Gastrocnemius medialis (tissue), 4 donors: ENCODE data around the gene SPG7. TPM values are rescaled to one million over a fixed set of nuclear protein-coding genes. Genes with fewer than 3 reads are reported as not detected.

Experiments used
- ATAC-seq, 2 donors: fragments of 150-250 bp; one replicate each; pipeline ENCODE4 v1.9.1; 2016
- DNase-seq, 2 donors: peaks; one replicate each; pipeline ENCODE4 v3.0.0-alpha.2; 2019
- H3K27ac ChIP-seq, 4 donors: fragments of 200-600 bp; sonication (generic); 1 replicate in 1 of 4; 2 replicates in 3 of 4; pipeline ENCODE4 v1.5.1; 2016 to 2018; ENCODE audit warnings: mild to moderate bottlenecking in 2 of 4, moderate library complexity in 1 of 4
- H3K27me3 ChIP-seq, 3 donors: fragments of 200-600 bp; sonication (generic) in 2 of 3; 1 replicate in 1 of 3; 2 replicates in 2 of 3; pipeline versions ENCODE4 v1.5.1 to v1.6.0; 2016 to 2019; ENCODE audit warnings: mild to moderate bottlenecking in 1 of 3, moderate library complexity in 1 of 3
- H3K36me3 ChIP-seq, 2 donors: fragments of 200-600 bp; sonication (generic) in 1 of 2; one replicate each; pipeline ENCODE4 v1.5.1; 2017 to 2018
- H3K4me1 ChIP-seq, 2 donors: fragments of 200-600 bp; sonication (generic) in 1 of 2; one replicate each; pipeline ENCODE4 v1.5.1; 2016 to 2017; ENCODE audit warnings: mild to moderate bottlenecking in 2 of 2
- H3K4me3 ChIP-seq, 4 donors: fragments of 200-600 bp; sonication (generic) in 3 of 4; 1 replicate in 1 of 4; 2 replicates in 3 of 4; pipeline ENCODE4 v1.5.1; 2016 to 2019; ENCODE audit warnings: mild to moderate bottlenecking in 2 of 4
- H3K9me3 ChIP-seq, 3 donors: fragments of 200-600 bp; sonication (generic) in 2 of 3; 1 replicate in 1 of 3; 2 replicates in 2 of 3; pipeline ENCODE4 v1.5.1; 2016 to 2019
- CTCF ChIP-seq, 5 experiments: fragments of 450-650 bp in 3 of 5; fragments of 200-600 bp in 2 of 5; sonication (generic) in 2 of 5; IDR thresholded peaks in 4 of 5; conservative IDR thresholded peaks in 1 of 5; 1 replicate in 4 of 5; 2 replicates in 1 of 5; pipeline ENCODE4 v1.5.1; 2016 to 2019; ENCODE audit warnings: antibody characterized with exemption in 5 of 5, mild to moderate bottlenecking in 3 of 5, moderate library complexity in 3 of 5
- POLR2A ChIP-seq, 2 donors: fragments of 450-650 bp; IDR thresholded peaks; one replicate each; pipeline ENCODE4 v1.6.1; 2017; ENCODE audit warnings: antibody characterized with exemption in 2 of 2, mild to moderate bottlenecking in 2 of 2, moderate library complexity in 2 of 2
- in situ Hi-C, 4 donors: fragments of 200-750 bp; cut with MboI; loops; one replicate each; pipeline versions ENCODE4 v1.15.0 to v1.8.0; 2017; ENCODE audit warnings: low sequenced_read_pairs in 4 of 4
- intact Hi-C: fragments of 100-400 bp; cut with DNase I; formaldehyde crosslinking; loops from one replicate; pipeline ENCODE4 v1.15.1; 2023; ENCODE audit warnings: low total_unique reads
- total RNA-seq, 4 donors: library from RNA; depleted of rRNA; stranded (reverse); fragments of >200 nt; gene quantifications; one replicate each; pipeline versions ENCODE4 v1.1.0 to v1.2.3, GENCODE V29; 2016

Gene SPG7
- total RNA-seq, 4 donors from 2014 or later, result 67.7 to 117 (median 100.0) TPM

DNA sequence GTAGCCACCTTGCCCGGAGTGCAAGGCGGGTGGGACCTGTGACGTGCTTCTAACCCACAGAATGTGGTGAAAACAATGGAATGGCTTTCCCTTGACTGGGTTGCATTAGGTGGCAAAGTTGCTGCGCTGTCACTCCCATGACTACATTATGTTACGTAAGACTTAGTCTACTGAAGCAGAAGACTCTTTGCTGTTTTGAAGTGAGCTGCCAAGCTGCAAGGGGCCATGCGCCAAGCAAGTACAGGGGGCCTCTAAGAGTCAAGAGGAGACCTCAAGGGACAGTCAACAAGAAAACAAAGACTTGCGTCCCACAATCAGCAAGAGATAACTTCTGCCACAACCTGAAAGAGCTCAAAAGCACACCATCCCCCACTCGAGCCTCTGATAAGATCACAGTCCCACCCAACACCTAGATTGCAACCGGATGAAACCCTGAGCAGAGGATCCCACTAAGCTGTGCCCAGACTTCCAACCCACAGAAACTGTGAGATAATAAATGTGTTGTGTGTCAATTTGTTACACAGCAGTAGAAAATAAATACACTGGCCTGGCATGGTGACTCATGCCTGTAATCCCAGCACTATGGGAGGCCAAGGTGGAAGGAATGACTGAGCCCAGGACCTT, 34.3 kb upstream of the SPG7 start:
- Histone ChIP-seq H3K4me3 (no peak overlapping the region), H3K27me3 (no peaks in the 10 kb centered on the region), H3K36me3 (no peaks in the 10 kb centered on the region), H3K4me1 (peaks cover 86 to 87% of the 10 kb centered on the region in 2 donors), H3K9me3 (no peaks in the 10 kb centered on the region), H3K27ac (peak overlapping the region in 1 of 4 donors; percentile 86)
- TF ChIP-seq POLR2A (IDR thresholded peaks at IDR 0.05) (no peak), CTCF (IDR thresholded peaks at IDR 0.05 in 4 of 5, conservative IDR thresholded peaks at IDR 0.05 in 1 of 5) (no peak)
- intact Hi-C loops, result no loop called here
- in situ Hi-C loops, result no loop called here
- DNase-seq (no peak), ATAC-seq (no peak)

DNA sequence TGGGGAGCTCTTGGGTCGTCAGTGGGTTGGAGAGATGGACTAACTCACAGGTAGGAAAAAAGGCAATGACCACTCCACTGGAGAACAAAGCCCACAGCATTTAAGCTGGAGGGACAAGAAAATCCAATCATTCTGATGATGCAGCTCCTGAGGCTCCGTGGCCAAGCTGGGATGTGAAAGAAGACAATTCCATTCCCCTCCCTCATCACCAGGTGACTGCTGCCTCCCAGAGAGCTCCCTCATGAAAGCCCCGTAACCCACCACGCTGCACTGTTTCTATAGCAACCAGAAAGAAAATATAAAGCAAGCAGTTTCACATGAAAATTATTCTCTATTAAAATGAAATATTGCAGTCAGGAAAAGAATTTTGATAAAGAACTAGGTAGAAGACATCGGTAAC, 33.1 kb upstream of the SPG7 start:
- Histone ChIP-seq H3K9me3 (no peaks in the 10 kb centered on the region), H3K36me3 (no peaks in the 10 kb centered on the region), H3K4me1 (peaks cover 89% of the 10 kb centered on the region in 2 donors), H3K27me3 (no peaks in the 10 kb centered on the region), H3K4me3 (no peak overlapping the region), H3K27ac (peak overlapping the region in 1 of 4 donors; percentile 86)
- DNase-seq (no peak), ATAC-seq (no peak)
- TF ChIP-seq CTCF (IDR thresholded peaks at IDR 0.05 in 4 of 5, conservative IDR thresholded peaks at IDR 0.05 in 1 of 5) (no peak), POLR2A (IDR thresholded peaks at IDR 0.05) (no peak)
- intact Hi-C loops, result loop anchor here (5.0 kb wide), 1 partner anchor 33 kb away; no protein-coding TSS in a partner anchor
- in situ Hi-C loops, result no loop called here

DNA sequence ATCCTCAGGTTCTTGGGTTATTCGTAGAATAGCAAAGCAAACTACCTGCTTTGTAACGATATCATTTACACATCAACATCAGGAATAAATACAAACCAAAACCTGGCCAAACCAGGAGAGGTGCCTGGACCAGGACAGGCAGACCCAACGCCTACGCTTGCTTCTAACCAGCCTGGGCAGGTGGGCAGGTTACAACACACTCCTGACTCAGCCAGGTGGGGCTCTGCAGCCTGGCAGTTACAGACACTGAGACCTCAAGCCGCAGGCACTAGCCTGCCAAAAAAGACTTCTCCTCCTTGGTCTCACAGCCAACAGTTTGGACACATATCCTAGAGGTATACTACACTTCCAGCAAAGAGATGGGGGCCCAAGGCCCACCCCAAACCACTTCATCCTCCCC, 31.8 kb upstream of the SPG7 start:
- ATAC-seq (peak; percentile 51 to 72), DNase-seq (peak in 1 of 2 donors; percentile 69)
- Histone ChIP-seq H3K9me3 (no peaks in the 10 kb centered on the region), H3K27ac (peak overlapping the region; percentile 62 to 86 (median 74)), H3K27me3 (no peaks in the 10 kb centered on the region), H3K4me3 (no peak overlapping the region), H3K36me3 (no peaks in the 10 kb centered on the region), H3K4me1 (peaks cover 92 to 94% of the 10 kb centered on the region in 2 donors)
- in situ Hi-C loops (no loop called here), intact Hi-C loops (loop anchor here (5.0 kb wide), 1 partner anchor 34 kb away; no protein-coding TSS in a partner anchor)
- TF ChIP-seq POLR2A (IDR thresholded peaks at IDR 0.05) (no peak), CTCF (IDR thresholded peaks at IDR 0.05 in 4 of 5, conservative IDR thresholded peaks at IDR 0.05 in 1 of 5) (no peak)

DNA sequence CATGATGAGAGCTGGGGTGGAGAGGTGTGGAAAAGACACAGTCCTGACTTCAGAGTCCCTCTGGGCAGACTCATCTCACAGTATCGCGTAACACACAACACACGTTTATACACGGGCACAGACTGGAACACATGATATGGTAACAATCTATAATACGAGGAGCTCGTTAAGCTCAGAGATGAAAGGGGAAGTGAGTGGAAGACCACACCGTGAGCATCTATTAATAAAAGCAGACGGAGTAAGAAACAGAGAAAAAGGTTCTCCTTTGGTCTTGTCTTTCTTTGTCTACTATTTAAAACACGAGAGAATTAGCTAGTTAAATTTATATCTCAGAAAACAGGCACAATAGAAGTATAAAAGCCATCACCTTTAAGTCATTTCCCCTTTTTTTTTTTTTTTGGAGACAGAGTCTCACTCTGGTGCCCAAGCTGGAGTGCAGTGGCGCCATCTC, 31.4 kb upstream of the SPG7 start:
- Histone ChIP-seq H3K4me3 (no peak overlapping the region), H3K27ac (peak overlapping the region; percentile 62 to 86 (median 74)), H3K9me3 (no peaks in the 10 kb centered on the region), H3K36me3 (no peaks in the 10 kb centered on the region), H3K4me1 (peaks cover 92 to 96% of the 10 kb centered on the region in 2 donors), H3K27me3 (no peaks in the 10 kb centered on the region)
- no peak for DNase-seq
- ATAC-seq, result peak; percentile 73 to 83
- intact Hi-C loops, result loop anchor here (5.0 kb wide), 1 partner anchor 35 kb away; no protein-coding TSS in a partner anchor
- in situ Hi-C loops, result no loop called here
- no peak for TF ChIP-seq CTCF (IDR thresholded peaks at IDR 0.05 in 4 of 5, conservative IDR thresholded peaks at IDR 0.05 in 1 of 5)
- TF ChIP-seq POLR2A (IDR thresholded peaks at IDR 0.05), result peak in 1 of 2 donors; percentile 18
